WTC11 (cell line): Measurements from ENCODE around the gene ZNF335. TPM values are rescaled to one million over a fixed set of nuclear protein-coding genes. Genes with fewer than 3 reads are reported as not detected.

Source experiments
- ATAC-seq: fragments of 200-7000 bp; cut with Tn5 transposase; 2 replicates; pipeline ENCODE4 v1.10.0; 2021; ENCODE audit warnings: mild to moderate bottlenecking, moderate library complexity
- CTCF ChIA-PET: fragments of 300-600 bp; sonication (Branson Sonifier 250); formaldehyde crosslinking; loops from one replicate; lab custom pipeline; 2021; ENCODE audit warnings: antibody characterized with exemption; lab: Charles Lee
- POLR2A ChIA-PET: fragments of 350-600 bp; sonication (Branson Sonifier 250); formaldehyde crosslinking; loops from one replicate; lab custom pipeline; 2021; ENCODE audit warnings: antibody characterized with exemption; lab: Charles Lee
- DNase-seq: peaks from one replicate; pipeline ENCODE4 v3.0.0; 2021; ENCODE audit warnings: low spot score
- H3K27ac Mint-ChIP-seq: 2 replicates; pipeline ENCODE4 v1.8.0; 2021; ENCODE audit warnings: mixed read lengths
- H3K27me3 Mint-ChIP-seq: 2 replicates; pipeline ENCODE4 v1.8.0; 2021; ENCODE audit warnings: low read depth, mild to moderate bottlenecking, moderate library complexity, mixed read lengths
- H3K36me3 Mint-ChIP-seq: 2 replicates; pipeline ENCODE4 v1.8.0; 2021; ENCODE audit warnings: mixed read lengths
- H3K4me1 Mint-ChIP-seq: 2 replicates; pipeline ENCODE4 v1.8.0; 2022; ENCODE audit warnings: mixed read lengths
- H3K4me3 Mint-ChIP-seq: 2 replicates; pipeline ENCODE4 v1.8.0; 2021; ENCODE audit warnings: mild to moderate bottlenecking, moderate library complexity, mixed read lengths
- H3K9me3 Mint-ChIP-seq: 2 replicates; pipeline ENCODE4 v1.8.0; 2021; ENCODE audit warnings: mixed read lengths
- AFF4 ChIP-seq: sonication (generic); formaldehyde crosslinking; IDR thresholded peaks from 2 replicates; pipeline ENCODE4 v1.8.1; 2023; ENCODE audit warnings: mild to moderate bottlenecking, missing genetic modification reagents, borderline replicate concordance
- CREM ChIP-seq: sonication (generic); formaldehyde crosslinking; IDR thresholded peaks from 2 replicates; pipeline ENCODE4 v1.8.1; 2022; ENCODE audit warnings: mild to moderate bottlenecking, missing genetic modification reagents, moderate library complexity
- E2F4 ChIP-seq: sonication (generic); formaldehyde crosslinking; IDR thresholded peaks from 2 replicates; pipeline ENCODE4 v1.8.1; 2022; ENCODE audit warnings: low read depth, mild to moderate bottlenecking, moderate library complexity, missing genetic modification reagents, borderline replicate concordance
- E2F5 ChIP-seq: sonication (generic); formaldehyde crosslinking; IDR thresholded peaks from 2 replicates; pipeline ENCODE4 v1.8.1; 2022; ENCODE audit warnings: mild to moderate bottlenecking, moderate library complexity, missing genetic modification reagents
- FOXJ3 ChIP-seq: sonication (generic); formaldehyde crosslinking; IDR thresholded peaks from 2 replicates; pipeline ENCODE4 v1.9.0; 2021; ENCODE audit warnings: missing genetic modification reagents, mild to moderate bottlenecking, borderline replicate concordance
- GABPB1 ChIP-seq: sonication (generic); formaldehyde crosslinking; IDR thresholded peaks from 2 replicates; pipeline ENCODE4 v1.8.1; 2023; ENCODE audit warnings: mild to moderate bottlenecking, missing genetic modification reagents
- KAT7 ChIP-seq: sonication (generic); formaldehyde crosslinking; IDR thresholded peaks from 2 replicates; pipeline ENCODE4 v1.8.1; 2023; ENCODE audit warnings: missing genetic modification reagents, mild to moderate bottlenecking, borderline replicate concordance
- NR2C2 ChIP-seq: sonication (generic); formaldehyde crosslinking; IDR thresholded peaks from 2 replicates; pipeline ENCODE4 v1.8.0; 2022; ENCODE audit warnings: mild to moderate bottlenecking, missing genetic modification reagents
- PRDM15 ChIP-seq: sonication (generic); formaldehyde crosslinking; IDR thresholded peaks from 2 replicates; pipeline ENCODE4 v1.8.0; 2022; ENCODE audit warnings: missing genetic modification reagents
- SMAD3 ChIP-seq: sonication (generic); formaldehyde crosslinking; IDR thresholded peaks from 2 replicates; pipeline ENCODE4 v1.8.0; 2022; ENCODE audit warnings: missing genetic modification reagents, mild to moderate bottlenecking, borderline replicate concordance
- SMAD4 ChIP-seq: sonication (generic); formaldehyde crosslinking; IDR thresholded peaks from 2 replicates; pipeline ENCODE4 v1.8.0; 2022; ENCODE audit warnings: mild to moderate bottlenecking, missing genetic modification reagents
- SP1 ChIP-seq: sonication (generic); formaldehyde crosslinking; conservative IDR thresholded peaks from 2 replicates; pipeline ENCODE4 v1.8.1; 2022; ENCODE audit warnings: missing genetic modification reagents
- TEAD1 ChIP-seq: sonication (generic); formaldehyde crosslinking; IDR thresholded peaks from 2 replicates; pipeline ENCODE4 v1.8.0; 2022; ENCODE audit warnings: mild to moderate bottlenecking, missing genetic modification reagents
- TP53 ChIP-seq: sonication (generic); formaldehyde crosslinking; IDR thresholded peaks from 2 replicates; pipeline ENCODE4 v1.8.1; 2023; ENCODE audit warnings: mild to moderate bottlenecking, missing genetic modification reagents
- ZBTB21 ChIP-seq: sonication (generic); formaldehyde crosslinking; IDR thresholded peaks from 2 replicates; pipeline ENCODE4 v1.8.1; 2023; ENCODE audit warnings: mild to moderate bottlenecking, missing genetic modification reagents, borderline replicate concordance
- ZNF219 ChIP-seq: sonication (generic); formaldehyde crosslinking; IDR thresholded peaks from 2 replicates; pipeline ENCODE4 v1.8.0; 2023; ENCODE audit warnings: missing genetic modification reagents, mild to moderate bottlenecking, borderline replicate concordance
- ZNF416 ChIP-seq: fragments of 250-450 bp; sonication (Bioruptor Pico); IDR thresholded peaks from 2 replicates; pipeline ENCODE4 v1.9.0; 2021; ENCODE audit warnings: mild to moderate bottlenecking, inconsistent platforms
- ZNF423 ChIP-seq: fragments of 250-450 bp; sonication (Bioruptor Pico); IDR thresholded peaks from 2 replicates; pipeline ENCODE4 v2.1.2; 2022; ENCODE audit warnings: mild to moderate bottlenecking, moderate library complexity
- ZNF512 ChIP-seq: sonication (generic); formaldehyde crosslinking; IDR thresholded peaks from 2 replicates; pipeline ENCODE4 v1.8.1; 2022; ENCODE audit warnings: missing genetic modification reagents, borderline replicate concordance
- total RNA-seq: library from RNA; stranded (reverse); gene quantifications from 3 replicates; pipeline ENCODE4 v1.2.3, GENCODE V29; 2021

Gene ZNF335
- total RNA-seq, 1 experiment from 2014 or later, result 20.0 TPM

GRCh38 chr20:46018112-46018511, 46.1 kb upstream of the ZNF335 start:
- TF ChIP-seq E2F4 (CRISPR knock-in tag) (no peak), AFF4 (no peak), E2F5 (CRISPR knock-in tag) (no peak), SMAD4 (no peak), NR2C2 (CRISPR knock-in tag) (no peak), ZBTB21 (no peak), CREM (CRISPR knock-in tag) (no peak), ZNF416 (CRISPR knock-in tag) (no peak), ZNF219 (no peak), FOXJ3 (no peak), TP53 (CRISPR knock-in tag) (no peak), GABPB1 (CRISPR knock-in tag) (no peak), KAT7 (CRISPR knock-in tag) (no peak), PRDM15 (CRISPR knock-in tag) (no peak), ZNF423 (CRISPR knock-in tag) (no peak), SP1 (CRISPR knock-in tag) (no peak), TEAD1 (no peak), ZNF512 (no peak), SMAD3 (CRISPR knock-in tag) (no peak)
- TF ChIP-seq, all 79 proteins: peak for 0
- peaks cover 18% of the 10 kb centered on the region for H3K4me1 Mint-ChIP-seq
- H3K9me3 Mint-ChIP-seq, result no peaks in the 10 kb centered on the region
- H3K36me3 Mint-ChIP-seq, result no peaks in the 10 kb centered on the region
- ATAC-seq (no peak), DNase-seq (no peak)
- peaks cover 11% of the 10 kb centered on the region for H3K27me3 Mint-ChIP-seq
- no peak overlapping the region for H3K27ac Mint-ChIP-seq
- CTCF ChIA-PET, result no interaction called here
- POLR2A ChIA-PET, result no interaction called here
- H3K4me3 Mint-ChIP-seq, result no peak overlapping the region
